Measurements from ENCODE around the gene RBCK1. TPM values are rescaled to one million over a fixed set of nuclear protein-coding genes. Genes with fewer than 3 reads are reported as not detected.

Gene RBCK1
- total and polyA plus RNA-seq, 9 of the 15 experiments (the other 6 are each of a cell fraction or from before 2014, with no cell fraction given) = 5.9 to 59.3 (median 26.5) TPM

- TF ChIP-seq KDM1A (IDR thresholded peaks at IDR 0.05) (no peak), ZNF444 (CRISPR knock-in tag; IDR thresholded peaks at IDR 0.05) (no peak), RAD51 (IDR thresholded peaks at IDR 0.05; ENCODE audit: borderline replicate concordance, low read depth) (peak; percentile 54; the same call in 1 of the 2 replicates), TCF15 (CRISPR knock-in tag; IDR thresholded peaks at IDR 0.05) (no peak), MAFK (IDR thresholded peaks at IDR 0.05; ENCODE audit: low read length) (peak; percentile 36; the same call in 1 of the 2 replicates), ESRRB (CRISPR knock-in tag; IDR thresholded peaks at IDR 0.05; ENCODE audit: borderline replicate concordance) (no peak), PPARD (CRISPR knock-in tag; IDR thresholded peaks at IDR 0.05) (no peak), BACH1 (tag; IDR thresholded peaks at IDR 0.05) (no peak), SLC30A9 (CRISPR knock-in tag; IDR thresholded peaks at IDR 0.05) (no peak), SMAD3 (CRISPR knock-in tag; conservative IDR thresholded peaks at IDR 0.05) (no peak), SP1 (CRISPR knock-in tag; IDR thresholded peaks at IDR 0.05) (0 out of 2 replicates have a peak, but pooled peaks have one; percentile 35), C11orf30 (IDR thresholded peaks at IDR 0.05; ENCODE audit: low read depth) (peak; percentile 83), MAFG (tag; conservative IDR thresholded peaks at IDR 0.05) (peak; percentile 54), HLTF (IDR thresholded peaks at IDR 0.05) (no peak)
- TF ChIP-seq, protein P1, sequence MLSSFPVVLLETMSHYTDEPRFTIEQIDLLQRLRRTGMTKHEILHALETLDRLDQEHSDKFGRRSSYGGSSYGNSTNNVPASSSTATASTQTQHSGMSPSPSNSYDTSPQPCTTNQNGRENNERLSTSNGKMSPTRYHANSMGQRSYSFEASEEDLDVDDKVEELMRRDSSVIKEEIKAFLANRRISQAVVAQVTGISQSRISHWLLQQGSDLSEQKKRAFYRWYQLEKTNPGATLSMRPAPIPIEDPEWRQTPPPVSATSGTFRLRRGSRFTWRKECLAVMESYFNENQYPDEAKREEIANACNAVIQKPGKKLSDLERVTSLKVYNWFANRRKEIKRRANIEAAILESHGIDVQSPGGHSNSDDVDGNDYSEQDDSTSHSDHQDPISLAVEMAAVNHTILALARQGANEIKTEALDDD (IDR thresholded peaks at IDR 0.05) = no peak
- TF ChIP-seq, protein P2, sequence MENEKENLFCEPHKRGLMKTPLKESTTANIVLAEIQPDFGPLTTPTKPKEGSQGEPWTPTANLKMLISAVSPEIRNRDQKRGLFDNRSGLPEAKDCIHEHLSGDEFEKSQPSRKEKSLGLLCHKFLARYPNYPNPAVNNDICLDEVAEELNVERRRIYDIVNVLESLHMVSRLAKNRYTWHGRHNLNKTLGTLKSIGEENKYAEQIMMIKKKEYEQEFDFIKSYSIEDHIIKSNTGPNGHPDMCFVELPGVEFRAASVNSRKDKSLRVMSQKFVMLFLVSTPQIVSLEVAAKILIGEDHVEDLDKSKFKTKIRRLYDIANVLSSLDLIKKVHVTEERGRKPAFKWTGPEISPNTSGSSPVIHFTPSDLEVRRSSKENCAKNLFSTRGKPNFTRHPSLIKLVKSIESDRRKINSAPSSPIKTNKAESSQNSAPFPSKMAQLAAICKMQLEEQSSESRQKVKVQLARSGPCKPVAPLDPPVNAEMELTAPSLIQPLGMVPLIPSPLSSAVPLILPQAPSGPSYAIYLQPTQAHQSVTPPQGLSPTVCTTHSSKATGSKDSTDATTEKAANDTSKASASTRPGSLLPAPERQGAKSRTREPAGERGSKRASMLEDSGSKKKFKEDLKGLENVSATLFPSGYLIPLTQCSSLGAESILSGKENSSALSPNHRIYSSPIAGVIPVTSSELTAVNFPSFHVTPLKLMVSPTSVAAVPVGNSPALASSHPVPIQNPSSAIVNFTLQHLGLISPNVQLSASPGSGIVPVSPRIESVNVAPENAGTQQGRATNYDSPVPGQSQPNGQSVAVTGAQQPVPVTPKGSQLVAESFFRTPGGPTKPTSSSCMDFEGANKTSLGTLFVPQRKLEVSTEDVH (IDR thresholded peaks at IDR 0.05; ENCODE audit: low read depth, partially characterized antibody) = no peak
Observed at GRCh38 chr20:462199-462991, 54.3 kb downstream of the RBCK1 start, which contains the start of gene TBC1D20 (continued).
